Measurements from ENCODE around the gene F2R. TPM values are rescaled to one million over a fixed set of nuclear protein-coding genes. Genes with fewer than 3 reads are reported as not detected.

F2R gene
- total and polyA plus RNA-seq, 2 experiments from 2014 or later = 15.0 to 26.0 TPM

DNA sequence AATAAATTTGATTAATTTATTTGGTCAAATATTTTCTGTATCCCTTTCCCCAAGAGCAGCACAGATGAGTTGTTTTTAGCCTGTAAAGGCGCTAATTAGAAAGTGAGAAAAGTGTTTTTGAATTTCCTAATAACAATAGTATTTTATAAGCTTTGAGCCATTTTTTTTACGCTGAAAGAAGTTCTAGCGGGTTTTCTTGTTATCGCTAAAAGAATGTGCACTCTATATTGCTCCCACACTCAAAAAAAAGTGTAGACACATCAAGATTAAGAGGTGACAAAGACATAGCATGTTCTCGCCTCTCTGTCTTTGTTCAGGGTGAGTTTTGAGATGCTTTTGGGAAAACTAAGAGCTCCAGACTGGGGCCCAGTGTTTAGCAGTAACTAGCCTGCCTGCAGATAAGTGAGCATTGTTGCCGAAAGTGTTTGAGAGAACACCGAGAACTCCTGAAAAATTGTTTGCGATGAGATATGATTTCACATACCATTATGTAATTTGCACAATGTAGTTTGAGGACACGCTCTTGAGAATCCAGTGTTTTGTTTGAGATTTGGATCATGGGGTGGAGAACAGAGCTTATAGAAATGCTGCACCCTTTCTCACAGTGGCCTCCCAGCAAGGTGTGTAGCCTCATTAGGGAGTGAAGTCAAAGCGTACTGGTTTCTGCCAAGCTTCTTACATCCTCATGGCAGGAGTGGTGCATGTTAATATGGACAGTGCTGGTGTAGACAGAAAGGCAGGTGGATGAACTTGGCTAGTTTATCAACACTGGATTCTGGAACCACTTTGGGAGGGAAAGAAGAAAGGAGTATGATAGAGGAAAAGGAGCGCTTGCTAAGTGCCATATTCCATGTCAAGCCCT, 1.5 kb downstream of the F2R start (continued):
- TF ChIP-seq EZH2 (IDR thresholded peaks at IDR 0.05; ENCODE audit: low read depth, unreplicated experiment) = no peak
- TF ChIP-seq, protein P1, sequence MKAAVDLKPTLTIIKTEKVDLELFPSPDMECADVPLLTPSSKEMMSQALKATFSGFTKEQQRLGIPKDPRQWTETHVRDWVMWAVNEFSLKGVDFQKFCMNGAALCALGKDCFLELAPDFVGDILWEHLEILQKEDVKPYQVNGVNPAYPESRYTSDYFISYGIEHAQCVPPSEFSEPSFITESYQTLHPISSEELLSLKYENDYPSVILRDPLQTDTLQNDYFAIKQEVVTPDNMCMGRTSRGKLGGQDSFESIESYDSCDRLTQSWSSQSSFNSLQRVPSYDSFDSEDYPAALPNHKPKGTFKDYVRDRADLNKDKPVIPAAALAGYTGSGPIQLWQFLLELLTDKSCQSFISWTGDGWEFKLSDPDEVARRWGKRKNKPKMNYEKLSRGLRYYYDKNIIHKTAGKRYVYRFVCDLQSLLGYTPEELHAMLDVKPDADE (IDR thresholded peaks at IDR 0.05) = no peak
- no peak for TF ChIP-seq ZNF331 (CRISPR knock-in tag; IDR thresholded peaks at IDR 0.05; ENCODE audit: low read depth)
- TF ChIP-seq ZNF114 (CRISPR knock-in tag; IDR thresholded peaks at IDR 0.05) = no peak
- TF ChIP-seq JUNB (IDR thresholded peaks at IDR 0.05; ENCODE audit: unreplicated experiment) = no peak
- no peak for TF ChIP-seq POLR2AphosphoS5 (IDR thresholded peaks at IDR 0.05; ENCODE audit: low read depth)
- TF ChIP-seq, protein P2, sequence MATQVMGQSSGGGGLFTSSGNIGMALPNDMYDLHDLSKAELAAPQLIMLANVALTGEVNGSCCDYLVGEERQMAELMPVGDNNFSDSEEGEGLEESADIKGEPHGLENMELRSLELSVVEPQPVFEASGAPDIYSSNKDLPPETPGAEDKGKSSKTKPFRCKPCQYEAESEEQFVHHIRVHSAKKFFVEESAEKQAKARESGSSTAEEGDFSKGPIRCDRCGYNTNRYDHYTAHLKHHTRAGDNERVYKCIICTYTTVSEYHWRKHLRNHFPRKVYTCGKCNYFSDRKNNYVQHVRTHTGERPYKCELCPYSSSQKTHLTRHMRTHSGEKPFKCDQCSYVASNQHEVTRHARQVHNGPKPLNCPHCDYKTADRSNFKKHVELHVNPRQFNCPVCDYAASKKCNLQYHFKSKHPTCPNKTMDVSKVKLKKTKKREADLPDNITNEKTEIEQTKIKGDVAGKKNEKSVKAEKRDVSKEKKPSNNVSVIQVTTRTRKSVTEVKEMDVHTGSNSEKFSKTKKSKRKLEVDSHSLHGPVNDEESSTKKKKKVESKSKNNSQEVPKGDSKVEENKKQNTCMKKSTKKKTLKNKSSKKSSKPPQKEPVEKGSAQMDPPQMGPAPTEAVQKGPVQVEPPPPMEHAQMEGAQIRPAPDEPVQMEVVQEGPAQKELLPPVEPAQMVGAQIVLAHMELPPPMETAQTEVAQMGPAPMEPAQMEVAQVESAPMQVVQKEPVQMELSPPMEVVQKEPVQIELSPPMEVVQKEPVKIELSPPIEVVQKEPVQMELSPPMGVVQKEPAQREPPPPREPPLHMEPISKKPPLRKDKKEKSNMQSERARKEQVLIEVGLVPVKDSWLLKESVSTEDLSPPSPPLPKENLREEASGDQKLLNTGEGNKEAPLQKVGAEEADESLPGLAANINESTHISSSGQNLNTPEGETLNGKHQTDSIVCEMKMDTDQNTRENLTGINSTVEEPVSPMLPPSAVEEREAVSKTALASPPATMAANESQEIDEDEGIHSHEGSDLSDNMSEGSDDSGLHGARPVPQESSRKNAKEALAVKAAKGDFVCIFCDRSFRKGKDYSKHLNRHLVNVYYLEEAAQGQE (IDR thresholded peaks at IDR 0.05; ENCODE audit: unreplicated experiment) = no peak
- TF ChIP-seq EZH2phosphoT487 (IDR thresholded peaks at IDR 0.05; ENCODE audit: unreplicated experiment) = no peak
- no peak for TF ChIP-seq STAT1 (IDR thresholded peaks at IDR 0.05; ENCODE audit: unreplicated experiment)

DNA sequence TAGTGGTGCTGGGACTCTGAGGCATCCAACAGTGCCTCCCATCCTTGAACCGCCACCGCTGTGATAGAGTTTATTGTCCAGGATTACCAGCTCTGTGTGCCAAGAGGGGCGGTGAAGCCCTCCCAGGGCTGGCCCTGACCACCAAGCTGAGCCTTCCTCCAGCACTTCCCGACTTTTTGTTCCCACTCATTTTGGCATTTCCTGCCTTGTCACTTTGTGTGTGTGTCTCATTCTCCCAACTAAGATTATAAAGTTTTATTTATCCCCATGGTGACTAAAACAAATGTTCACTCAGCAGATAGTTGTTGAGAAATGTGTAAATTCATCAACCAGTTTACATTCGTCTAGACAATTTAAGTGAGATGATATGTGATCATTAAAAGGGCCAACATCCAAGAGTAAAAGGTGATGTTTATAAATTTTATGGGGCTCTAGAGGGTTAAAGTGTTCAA, 2.5 kb downstream of the F2R start:
- Mint-ChIP-seq H3K36me3 (ENCODE audit: low read depth) (no peaks in the 10 kb centered on the region; the same call in 2 of the 3 replicates), H3K9me3 (no peaks in the 10 kb centered on the region), H3K27ac (no peak overlapping the region), H3K4me3 (no peak overlapping the region), H3K27me3 (ENCODE audit: insufficient read depth, low read depth, poor library complexity) (peaks cover 41% of the 10 kb centered on the region), H3K4me1 (peaks cover 16% of the 10 kb centered on the region)
- H3K27ac ChIP-seq (ENCODE audit: low read depth) = no peak overlapping the region
- no peak overlapping the region for H3K4me3 ChIP-seq
- TF ChIP-seq ZNF331 (CRISPR knock-in tag; IDR thresholded peaks at IDR 0.05; ENCODE audit: low read depth) (no peak), JUNB (IDR thresholded peaks at IDR 0.05; ENCODE audit: unreplicated experiment) (no peak)
- peaks cover 13% of the 10 kb centered on the region for H3K4me1 ChIP-seq (ENCODE audit: insufficient read depth)
- peak overlapping the region; percentile 90; the same call in 1 of the 2 replicates for H3K4me2 ChIP-seq
- H3K27me3 ChIP-seq (ENCODE audit: insufficient read depth) = peaks cover 32% of the 10 kb centered on the region
- no peak for DNase-seq (ENCODE audit: low spot score)
- H4K20me1 ChIP-seq (replicated peaks; ENCODE audit: insufficient read depth) = peaks cover 10% of the 10 kb centered on the region; the same call in 1 of the 2 replicates
- H3K9me2 ChIP-seq (ENCODE audit: insufficient read depth) = no peaks in the 10 kb centered on the region
- H2AFZ ChIP-seq = no peak overlapping the region
- no peak for ATAC-seq
- peaks cover 44% of the 10 kb centered on the region for H3K79me2 ChIP-seq (replicated peaks; ENCODE audit: insufficient read depth)
- 0 out of 2 replicates have a peak, but pooled peaks cover 4% of the 10 kb centered on the region for H3F3A ChIP-seq (replicated peaks; ENCODE audit: low read depth)
- no peaks in the 10 kb centered on the region for H3K36me3 ChIP-seq (ENCODE audit: insufficient read depth)
